ENCODE results near the gene KRT14. TPM values are rescaled to one million over a fixed set of nuclear protein-coding genes. Genes with fewer than 3 reads are reported as not detected.

Gene KRT14
- total and polyA plus RNA-seq, 4 donors: 0.30 to 46.7 (median 2.8) TPM

DNA sequence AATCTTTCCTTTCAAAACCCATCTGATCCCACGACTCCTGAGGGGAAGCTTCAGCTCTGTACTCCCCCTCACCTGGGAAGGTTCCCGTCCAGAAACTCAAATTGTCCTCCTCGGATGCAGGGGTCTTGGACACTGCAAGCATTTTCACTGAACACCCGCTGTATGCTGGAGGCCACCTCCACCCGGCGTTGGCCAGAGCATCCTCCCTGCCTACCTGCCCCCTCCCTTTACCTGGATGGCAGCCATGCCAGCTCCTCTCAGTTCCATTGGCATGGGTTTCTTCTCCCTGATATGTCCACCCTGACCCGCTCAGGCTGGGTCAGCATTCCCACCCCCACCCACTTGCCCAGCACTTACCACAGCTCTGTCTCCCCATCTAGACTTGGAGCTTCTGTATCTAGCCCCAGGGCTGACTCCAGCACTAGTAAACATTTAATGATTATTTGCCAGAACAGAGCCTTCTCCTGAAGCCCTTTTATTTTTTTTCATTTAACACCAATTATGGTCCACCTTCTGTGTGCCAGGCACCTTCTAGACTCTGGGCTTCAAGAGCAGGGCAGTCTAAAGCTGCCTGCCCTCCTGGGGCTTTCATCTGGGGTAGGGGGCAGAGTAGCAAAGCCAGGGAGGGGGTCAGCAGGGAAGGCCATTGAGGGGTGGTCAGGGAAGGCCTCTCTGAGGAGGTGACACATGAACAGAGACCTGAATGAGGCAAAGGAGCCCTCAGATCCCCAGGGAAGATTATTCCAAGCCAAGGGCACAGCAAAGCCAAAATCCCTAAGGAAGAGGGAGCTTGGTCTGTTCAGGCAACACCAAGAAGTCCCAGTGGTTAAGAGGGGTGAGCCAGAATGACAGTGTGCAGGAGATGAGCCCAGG is 49.7 kb downstream of the KRT14 start:
- intact Hi-C loops (cut with DNase I): no loop called here
- 90% methylated on average over 7 of the region's 7 CpGs for WGBS, 2 donors
- no peak for ATAC-seq (ENCODE audit: low FRiP score)
- H3K27me3 ChIP-seq (ENCODE audit: control insufficient read depth in 1 of 2, insufficient read depth in 2 of 2, low read length in 1 of 2): no peaks in the 10 kb centered on the region
- peak; percentile 21 to 62 for DNase-seq
- H3K4me1 ChIP-seq (ENCODE audit: control insufficient read depth in 1 of 2, insufficient read depth in 2 of 2, low read length in 2 of 2): no peaks in the 10 kb centered on the region
- no peaks in the 10 kb centered on the region for H3K36me3 ChIP-seq (ENCODE audit: control insufficient read depth in 1 of 2, insufficient read depth in 2 of 2, low read length in 1 of 2)
- H3K9me3 ChIP-seq (ENCODE audit: control insufficient read depth, low read length): no peaks in the 10 kb centered on the region
- H3K27ac ChIP-seq (ENCODE audit: low read depth in 1 of 2, low read length in 2 of 2): no peak overlapping the region
- no peak overlapping the region for H3K4me3 ChIP-seq (ENCODE audit: low read length in 2 of 2)

DNA sequence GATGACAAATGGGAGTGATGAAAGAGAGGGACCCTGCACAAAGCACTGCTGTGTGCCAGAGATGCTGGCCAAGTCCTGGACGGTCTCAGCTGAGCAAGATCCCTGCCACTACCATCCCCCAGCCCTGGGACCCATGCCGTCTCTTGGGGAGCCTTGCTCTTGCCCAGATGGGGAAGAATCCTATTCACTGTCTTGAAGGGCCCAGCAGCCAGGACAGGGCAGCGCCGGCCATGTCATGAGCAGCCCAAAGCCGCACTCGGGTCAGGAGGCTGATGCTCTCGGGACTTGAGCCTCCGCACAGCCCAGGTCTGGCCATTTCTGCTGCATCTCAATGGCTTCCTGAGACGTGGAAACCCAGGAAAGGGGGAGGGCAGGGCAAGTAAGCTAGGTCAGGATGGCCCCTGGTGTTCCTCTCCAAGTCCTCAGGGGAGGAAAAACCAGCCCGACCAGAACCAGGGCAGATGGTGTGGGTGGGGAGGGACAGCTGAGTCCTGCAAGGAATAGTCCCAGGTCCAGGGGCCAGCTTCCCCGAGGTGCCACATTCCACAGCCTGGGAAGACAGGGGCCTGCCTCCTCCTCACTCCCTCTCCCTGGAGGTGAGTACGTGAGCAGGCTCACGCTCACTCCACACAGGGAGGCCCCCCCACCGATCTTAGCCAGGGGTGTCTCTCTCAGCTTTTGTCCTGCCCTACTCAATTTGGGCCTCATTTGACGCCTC is 50.8 kb downstream of the KRT14 start:
- Histone ChIP-seq H3K27ac (ENCODE audit: low read depth in 1 of 2, low read length in 2 of 2) (no peak overlapping the region), H3K9me3 (ENCODE audit: control insufficient read depth, low read length) (no peaks in the 10 kb centered on the region), H3K27me3 (ENCODE audit: control insufficient read depth in 1 of 2, insufficient read depth in 2 of 2, low read length in 1 of 2) (no peaks in the 10 kb centered on the region), H3K4me1 (ENCODE audit: control insufficient read depth in 1 of 2, insufficient read depth in 2 of 2, low read length in 2 of 2) (no peaks in the 10 kb centered on the region), H3K36me3 (ENCODE audit: control insufficient read depth in 1 of 2, insufficient read depth in 2 of 2, low read length in 1 of 2) (no peaks in the 10 kb centered on the region), H3K4me3 (ENCODE audit: low read length in 2 of 2) (no peak overlapping the region)
- ATAC-seq (ENCODE audit: low FRiP score): no peak
- DNase-seq: peak; percentile 29 to 64
- WGBS, 2 donors: 69 to 76% methylated on average over 15 of the region's 15 CpGs
- intact Hi-C loops (cut with DNase I): no loop called here

DNA sequence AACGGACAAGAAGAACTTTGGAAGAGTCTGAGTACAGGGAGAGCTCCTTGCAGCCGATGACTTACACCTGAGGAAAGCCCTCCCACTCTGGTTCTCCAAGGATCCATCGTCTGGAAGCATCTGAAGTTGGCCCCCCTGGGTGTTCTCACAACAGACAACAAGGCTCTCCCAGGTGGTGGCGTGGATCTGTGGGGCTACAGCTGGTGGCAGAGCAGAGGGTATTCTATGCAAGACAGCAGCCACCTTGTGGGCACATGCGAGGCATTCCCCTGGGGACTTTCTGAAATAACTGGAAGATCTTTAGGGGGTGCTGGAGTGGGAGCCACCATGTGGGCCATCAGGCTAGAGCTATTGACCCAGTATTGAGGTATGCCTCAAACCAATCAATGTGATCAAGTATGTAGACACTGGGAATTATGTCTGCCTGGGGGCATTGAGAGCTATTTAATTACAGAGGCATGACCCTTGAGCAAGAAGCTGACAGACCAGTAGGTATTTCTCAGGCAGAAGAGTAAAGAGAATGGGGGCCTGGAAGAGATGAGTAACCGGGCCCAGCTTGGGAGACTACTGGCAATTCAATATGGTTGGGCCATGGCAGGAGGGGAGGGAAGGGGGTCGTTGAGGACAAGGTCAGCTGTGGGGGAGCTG is 51.7 kb downstream of the KRT14 start:
- H3K4me1 ChIP-seq (ENCODE audit: control insufficient read depth in 1 of 2, insufficient read depth in 2 of 2, low read length in 2 of 2): no peaks in the 10 kb centered on the region
- 75 to 81% methylated on average over 7 of the region's 7 CpGs for WGBS, 2 donors
- no peak overlapping the region for H3K4me3 ChIP-seq (ENCODE audit: low read length in 2 of 2)
- peak in 1 of 2 donors; percentile 29 for DNase-seq
- H3K9me3 ChIP-seq (ENCODE audit: control insufficient read depth, low read length): no peaks in the 10 kb centered on the region
- no peak overlapping the region for H3K27ac ChIP-seq (ENCODE audit: low read depth in 1 of 2, low read length in 2 of 2)
- intact Hi-C loops (cut with DNase I): no loop called here
- no peaks in the 10 kb centered on the region for H3K36me3 ChIP-seq (ENCODE audit: control insufficient read depth in 1 of 2, insufficient read depth in 2 of 2, low read length in 1 of 2)
- no peak for ATAC-seq (ENCODE audit: low FRiP score)
- no peaks in the 10 kb centered on the region for H3K27me3 ChIP-seq (ENCODE audit: control insufficient read depth in 1 of 2, insufficient read depth in 2 of 2, low read length in 1 of 2)

DNA sequence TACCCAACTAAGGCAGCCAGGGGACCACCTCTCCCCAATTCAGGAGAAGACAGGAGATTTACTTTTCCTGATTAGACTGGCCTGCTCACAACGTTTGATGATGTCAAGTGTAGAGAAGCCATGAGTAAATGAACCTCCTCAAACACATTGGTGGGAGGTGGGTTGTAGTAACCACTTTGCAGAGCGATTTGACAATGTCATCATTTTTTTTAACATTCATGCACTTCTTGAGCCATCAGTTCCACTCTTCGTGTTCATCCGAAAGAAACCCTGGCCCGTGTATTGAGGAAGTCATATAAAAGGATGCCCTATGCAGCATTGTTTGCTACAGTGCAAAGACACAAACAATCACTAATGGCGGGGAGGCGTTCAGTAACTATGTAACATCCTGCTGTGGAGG is 53.1 kb downstream of the KRT14 start:
- 89 to 91% methylated on average over 7 of the region's 7 CpGs for WGBS, 2 donors
- intact Hi-C loops (cut with DNase I): no loop called here
- no peak overlapping the region for H3K4me3 ChIP-seq (ENCODE audit: low read length in 2 of 2)
- ATAC-seq (ENCODE audit: low FRiP score) (no peak), DNase-seq (peak in 1 of 2 donors; percentile 4)
- no peak overlapping the region for H3K27ac ChIP-seq (ENCODE audit: low read depth in 1 of 2, low read length in 2 of 2)
- H3K36me3 ChIP-seq (ENCODE audit: control insufficient read depth in 1 of 2, insufficient read depth in 2 of 2, low read length in 1 of 2): no peaks in the 10 kb centered on the region
- H3K27me3 ChIP-seq (ENCODE audit: control insufficient read depth in 1 of 2, insufficient read depth in 2 of 2, low read length in 1 of 2): no peaks in the 10 kb centered on the region
- no peaks in the 10 kb centered on the region for H3K4me1 ChIP-seq (ENCODE audit: control insufficient read depth in 1 of 2, insufficient read depth in 2 of 2, low read length in 2 of 2)
- H3K9me3 ChIP-seq (ENCODE audit: control insufficient read depth, low read length): no peaks in the 10 kb centered on the region

DNA sequence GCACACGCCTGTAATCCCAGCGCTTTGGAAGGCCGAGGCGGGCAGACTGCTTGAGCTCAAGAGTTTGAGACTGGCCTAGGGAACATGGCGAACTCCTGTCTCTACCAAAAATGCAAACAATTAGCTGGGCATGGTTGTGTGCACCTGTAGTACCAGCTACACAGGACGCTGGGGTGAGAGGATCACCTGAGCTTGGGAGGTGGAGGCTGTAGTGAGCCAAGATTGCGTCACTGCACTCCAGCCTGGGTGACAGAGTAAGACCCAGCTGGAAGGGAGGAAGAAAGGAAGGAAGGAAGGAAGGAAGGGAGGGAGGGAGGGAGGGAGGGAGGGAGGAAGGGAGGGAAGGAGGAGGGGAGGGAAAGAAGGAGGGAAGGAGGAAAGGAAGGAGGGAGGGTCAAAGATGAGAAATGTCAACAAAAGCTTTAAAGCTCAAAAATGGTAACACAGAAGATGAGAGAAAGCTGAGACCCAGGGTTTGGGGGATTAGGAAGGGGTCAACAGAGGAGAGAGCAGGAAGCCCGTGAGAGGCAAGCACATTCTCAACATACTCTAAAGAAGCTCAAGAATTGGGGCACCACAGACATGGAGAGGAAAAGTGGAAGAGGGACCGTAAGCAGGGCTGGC is 53.6 kb downstream of the KRT14 start:
- 85 to 93% methylated on average over 9 of the region's 9 CpGs for WGBS, 2 donors
- H3K36me3 ChIP-seq (ENCODE audit: control insufficient read depth in 1 of 2, insufficient read depth in 2 of 2, low read length in 1 of 2): no peaks in the 10 kb centered on the region
- peak in 1 of 2 donors; percentile 9 for DNase-seq
- ATAC-seq (ENCODE audit: low FRiP score): no peak
- H3K9me3 ChIP-seq (ENCODE audit: control insufficient read depth, low read length): no peaks in the 10 kb centered on the region
- no peak overlapping the region for H3K4me3 ChIP-seq (ENCODE audit: low read length in 2 of 2)
- intact Hi-C loops (cut with DNase I): no loop called here
- no peak overlapping the region for H3K27ac ChIP-seq (ENCODE audit: low read depth in 1 of 2, low read length in 2 of 2)
- peaks cover 0 to under 1% of the 10 kb centered on the region in 2 donors for H3K27me3 ChIP-seq (ENCODE audit: control insufficient read depth in 1 of 2, insufficient read depth in 2 of 2, low read length in 1 of 2)
- no peaks in the 10 kb centered on the region for H3K4me1 ChIP-seq (ENCODE audit: control insufficient read depth in 1 of 2, insufficient read depth in 2 of 2, low read length in 2 of 2)

Other genes starting within 250 kb of the KRT14 start
- gene KRT33A, start 236.1 kb downstream of the KRT14 start, total RNA-seq: not detected
- not detected for gene KRT33A, start 236.1 kb downstream of the KRT14 start, polyA plus RNA-seq
- not detected for gene KRT33B, start 217.1 kb downstream of the KRT14 start, total RNA-seq
- not detected for gene KRT33B, start 217.1 kb downstream of the KRT14 start, polyA plus RNA-seq
- not detected for gene KRT34, start 204.6 kb downstream of the KRT14 start, total RNA-seq
- not detected for gene KRT34, start 204.6 kb downstream of the KRT14 start, polyA plus RNA-seq
- gene KRT31, start 189.3 kb downstream of the KRT14 start, total RNA-seq: not detected
- gene KRT31, start 189.3 kb downstream of the KRT14 start, polyA plus RNA-seq: not detected
- gene KRT37, start 162.3 kb downstream of the KRT14 start, total RNA-seq: not detected
- gene KRT37, start 162.3 kb downstream of the KRT14 start, polyA plus RNA-seq: not detected
- gene KRT38, start 145.9 kb downstream of the KRT14 start, total RNA-seq: not detected
- gene KRT38, start 145.9 kb downstream of the KRT14 start, polyA plus RNA-seq: not detected
- not detected for gene KRT32, start 119.5 kb downstream of the KRT14 start, total RNA-seq
- not detected for gene KRT32, start 119.5 kb downstream of the KRT14 start, polyA plus RNA-seq
- not detected for gene KRT35, start 105.7 kb downstream of the KRT14 start, total RNA-seq
- gene KRT35, start 105.7 kb downstream of the KRT14 start, polyA plus RNA-seq: not detected
- not detected for gene KRT36, start 97.0 kb downstream of the KRT14 start, total RNA-seq
- gene KRT36, start 97.0 kb downstream of the KRT14 start, polyA plus RNA-seq: under 1 TPM in 1 of 2 donors, not detected in 1; 0.50 TPM
- gene KRT13, start 81.3 kb downstream of the KRT14 start, total RNA-seq: not detected
- gene KRT13, start 81.3 kb downstream of the KRT14 start, polyA plus RNA-seq: 10 to 100 TPM; 11.4 to 38.3 TPM
- gene KRT15, start 68.0 kb downstream of the KRT14 start, total RNA-seq: not detected
- 1 to 10 TPM in 1 of 2 donors, under 1 TPM in 1; 0.56 to 1.9 TPM for gene KRT15, start 68.0 kb downstream of the KRT14 start, polyA plus RNA-seq
- 1 to 10 TPM; 1.3 to 5.7 TPM for gene KRT19, start 58.6 kb downstream of the KRT14 start, total RNA-seq
- gene KRT19, start 58.6 kb downstream of the KRT14 start, polyA plus RNA-seq: 100 to 1,000 TPM in 1 of 2 donors, 1 to 10 TPM in 1; 3.1 to 135 TPM
- not detected for gene KRT9, start 14.8 kb downstream of the KRT14 start, total RNA-seq
- under 1 TPM in 1 of 2 donors, not detected in 1; 0.18 TPM for gene KRT9, start 14.8 kb downstream of the KRT14 start, polyA plus RNA-seq
- gene KRT16, start 25.9 kb upstream of the KRT14 start, total RNA-seq: under 1 TPM; 0.30 to 0.65 TPM
- 10 to 100 TPM in 1 of 2 donors, 1 to 10 TPM in 1; 6.9 to 15.7 TPM for gene KRT16, start 25.9 kb upstream of the KRT14 start, polyA plus RNA-seq
- 1 to 10 TPM; 3.8 to 5.5 TPM for gene KRT17, start 37.7 kb upstream of the KRT14 start, total RNA-seq
- 100 to 1,000 TPM in 1 of 2 donors, 10 to 100 TPM in 1; 33.2 to 126 TPM for gene KRT17, start 37.7 kb upstream of the KRT14 start, polyA plus RNA-seq
- 100 to 1,000 TPM; 582 to 726 TPM for gene EIF1, start 102.0 kb upstream of the KRT14 start, total RNA-seq
- 100 to 1,000 TPM; 372 to 801 TPM for gene EIF1, start 102.0 kb upstream of the KRT14 start, polyA plus RNA-seq
- not detected for gene GAST, start 125.4 kb upstream of the KRT14 start, total RNA-seq
- not detected for gene GAST, start 125.4 kb upstream of the KRT14 start, polyA plus RNA-seq
- gene HAP1, start 147.7 kb upstream of the KRT14 start, total RNA-seq: under 1 TPM in 1 of 2 donors, not detected in 1; 0.06 TPM
- not detected for gene HAP1, start 147.7 kb upstream of the KRT14 start, polyA plus RNA-seq
- gene JUP, start 199.8 kb upstream of the KRT14 start, total RNA-seq: 10 to 100 TPM; 35.7 to 41.0 TPM
- gene JUP, start 199.8 kb upstream of the KRT14 start, polyA plus RNA-seq: 10 to 100 TPM; 48.3 to 64.3 TPM
- gene P3H4, start 225.1 kb upstream of the KRT14 start, total RNA-seq: 10 to 100 TPM; 14.4 to 19.6 TPM
- 10 to 100 TPM; 10.5 to 15.1 TPM for gene P3H4, start 225.1 kb upstream of the KRT14 start, polyA plus RNA-seq
- 100 to 1,000 TPM; 140 to 172 TPM for gene FKBP10, start 226.1 kb upstream of the KRT14 start, total RNA-seq
- gene FKBP10, start 226.1 kb upstream of the KRT14 start, polyA plus RNA-seq: 100 to 1,000 TPM in 1 of 2 donors, 10 to 100 TPM in 1; 70.5 to 260 TPM
- 10 to 100 TPM; 43.5 to 64.3 TPM for gene NT5C3B, start 249.3 kb upstream of the KRT14 start, total RNA-seq
- 100 to 1,000 TPM; 100 to 155 TPM for gene NT5C3B, start 249.3 kb upstream of the KRT14 start, polyA plus RNA-seq

Measured in aorta (tissue), 5 donors.